Activated T-cell treated with anti-CD3 and anti-CD28 coated beads for 4 hours (primary cell): ENCODE results near the gene HAUS6.
"Not testable (repeated sequence)": the region's sequence is repeated elsewhere in the genome, so short reads cannot be mapped to it uniquely, and the experiment has no call there.

Experiments used
- DNase-seq: peaks from one replicate; pipeline ENCODE4 v3.0.0-alpha.2; 2020

Gene HAUS6, protein sequence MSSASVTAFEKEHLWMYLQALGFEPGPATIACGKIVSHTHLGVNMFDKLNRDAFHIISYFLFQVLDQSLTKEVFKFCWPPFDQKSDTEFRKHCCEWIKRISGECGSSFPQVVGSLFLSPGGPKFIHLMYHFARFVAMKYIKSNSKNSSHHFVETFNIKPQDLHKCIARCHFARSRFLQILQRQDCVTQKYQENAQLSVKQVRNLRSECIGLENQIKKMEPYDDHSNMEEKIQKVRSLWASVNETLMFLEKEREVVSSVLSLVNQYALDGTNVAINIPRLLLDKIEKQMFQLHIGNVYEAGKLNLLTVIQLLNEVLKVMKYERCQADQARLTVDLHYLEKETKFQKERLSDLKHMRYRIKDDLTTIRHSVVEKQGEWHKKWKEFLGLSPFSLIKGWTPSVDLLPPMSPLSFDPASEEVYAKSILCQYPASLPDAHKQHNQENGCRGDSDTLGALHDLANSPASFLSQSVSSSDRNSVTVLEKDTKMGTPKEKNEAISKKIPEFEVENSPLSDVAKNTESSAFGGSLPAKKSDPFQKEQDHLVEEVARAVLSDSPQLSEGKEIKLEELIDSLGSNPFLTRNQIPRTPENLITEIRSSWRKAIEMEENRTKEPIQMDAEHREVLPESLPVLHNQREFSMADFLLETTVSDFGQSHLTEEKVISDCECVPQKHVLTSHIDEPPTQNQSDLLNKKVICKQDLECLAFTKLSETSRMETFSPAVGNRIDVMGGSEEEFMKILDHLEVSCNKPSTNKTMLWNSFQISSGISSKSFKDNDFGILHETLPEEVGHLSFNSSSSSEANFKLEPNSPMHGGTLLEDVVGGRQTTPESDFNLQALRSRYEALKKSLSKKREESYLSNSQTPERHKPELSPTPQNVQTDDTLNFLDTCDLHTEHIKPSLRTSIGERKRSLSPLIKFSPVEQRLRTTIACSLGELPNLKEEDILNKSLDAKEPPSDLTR

DNA sequence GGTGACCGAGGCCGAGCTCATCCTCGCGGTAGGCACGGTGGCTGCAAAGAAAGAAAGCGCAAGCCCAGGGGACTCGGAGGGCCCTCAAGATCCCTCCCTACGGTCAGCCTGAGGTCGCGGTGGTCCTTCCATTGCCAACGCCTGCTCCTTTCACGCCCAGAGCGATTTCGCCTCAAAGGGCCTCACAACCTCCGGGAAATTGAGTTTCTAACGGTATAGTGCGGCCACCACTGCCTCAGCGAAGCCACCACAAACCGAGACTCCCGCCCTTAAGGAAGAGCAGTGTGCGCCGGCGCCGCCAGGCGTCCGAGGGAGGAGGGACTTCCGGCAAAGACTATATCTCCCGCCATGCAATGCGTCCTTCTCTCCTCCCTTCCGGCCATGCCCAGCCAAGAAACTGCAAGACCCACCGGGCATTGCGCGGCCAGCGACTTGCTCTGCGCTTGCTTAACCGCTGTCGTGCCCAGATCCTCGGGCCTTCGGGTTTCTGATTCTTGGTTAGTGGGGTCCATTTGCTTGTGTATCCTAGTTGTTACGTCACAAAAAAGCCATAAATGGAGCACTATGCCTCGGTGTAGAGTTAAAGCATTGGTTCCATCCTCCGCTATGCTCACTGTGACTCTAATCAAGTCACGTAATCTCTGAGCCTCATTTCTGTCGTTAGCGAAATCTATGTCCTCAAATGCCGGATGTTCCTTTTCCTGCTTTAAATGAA, at the start of gene HAUS6:
HAUS6 (minus strand) TSS at position 274 of the 715 bp plus-strand sequence; CDS start at position 21, 253 bp downstream.
- DNase-seq: peak; percentile 73

DNA sequence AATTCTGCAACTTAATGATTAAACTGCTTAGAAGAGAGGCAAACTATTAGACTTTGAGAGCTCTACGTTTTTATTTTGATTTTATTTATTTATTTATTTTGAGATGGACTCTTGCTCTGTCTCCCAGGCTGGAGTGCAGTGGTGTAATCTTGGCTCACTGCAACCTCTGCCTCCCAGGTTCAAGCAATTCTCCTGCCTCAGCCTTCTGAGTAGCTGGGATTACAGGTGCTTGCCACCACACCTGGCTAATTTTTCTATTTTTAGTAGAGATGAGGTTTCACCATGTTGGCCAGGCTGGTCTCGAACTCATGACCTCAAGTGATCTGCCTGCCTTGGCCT, 49.4 kb upstream of the HAUS6 start:
- DNase-seq: not testable (repeated sequence)

DNA sequence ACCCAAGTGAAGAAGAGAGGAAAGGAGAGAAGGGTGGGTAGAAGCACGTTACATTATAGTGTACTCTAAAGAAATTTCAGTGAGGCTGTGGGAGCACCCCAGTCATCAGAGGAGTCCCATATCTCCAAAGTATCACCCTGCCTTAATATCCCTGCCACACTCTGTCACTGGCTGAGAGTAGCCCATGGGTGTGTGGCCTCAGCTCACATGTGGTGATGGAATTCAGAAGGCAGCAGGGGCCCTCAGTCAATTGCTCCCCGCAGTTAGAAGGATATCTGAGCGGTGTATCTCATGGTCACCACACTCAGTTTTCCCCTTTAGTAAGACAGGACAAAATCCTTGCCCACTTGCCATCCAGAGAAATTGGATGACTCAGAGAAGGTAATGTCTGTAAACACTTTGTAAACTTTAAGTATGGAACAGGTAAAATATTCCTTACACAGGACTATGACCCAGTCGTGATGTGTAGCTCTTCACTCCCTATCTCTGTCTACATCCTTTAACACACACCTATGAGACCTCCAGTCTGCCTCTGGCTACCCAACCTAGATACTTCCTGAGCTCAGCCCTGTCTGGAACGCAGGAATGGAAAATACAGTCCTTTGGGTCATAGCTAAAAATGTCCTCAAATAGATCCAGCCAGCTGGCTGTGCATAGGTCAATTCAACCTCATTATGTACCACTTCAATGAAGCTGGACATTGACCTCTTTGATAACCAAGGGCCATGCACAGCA, 48.9 kb upstream of the HAUS6 start:
- DNase-seq: no peak

DNA sequence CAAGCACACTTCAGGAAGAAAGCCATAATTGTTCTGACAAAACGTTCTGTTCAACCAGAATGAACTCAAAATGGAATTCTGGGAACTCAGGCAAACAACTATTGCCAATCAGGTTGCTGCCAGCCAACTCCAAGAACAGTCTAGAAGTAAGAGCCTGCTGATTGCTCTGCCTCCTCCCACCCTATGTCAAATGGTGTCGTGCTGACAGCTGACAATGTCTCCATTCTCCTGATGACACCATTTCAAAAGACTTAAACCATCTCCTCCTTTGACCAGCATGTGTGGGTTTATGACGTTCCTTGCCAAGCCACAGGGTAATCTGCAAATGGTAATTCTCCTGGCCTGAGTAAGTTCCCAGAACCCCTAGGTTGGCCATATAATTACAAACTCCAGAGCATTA, 46.5 kb upstream of the HAUS6 start:
- no peak for DNase-seq

DNA sequence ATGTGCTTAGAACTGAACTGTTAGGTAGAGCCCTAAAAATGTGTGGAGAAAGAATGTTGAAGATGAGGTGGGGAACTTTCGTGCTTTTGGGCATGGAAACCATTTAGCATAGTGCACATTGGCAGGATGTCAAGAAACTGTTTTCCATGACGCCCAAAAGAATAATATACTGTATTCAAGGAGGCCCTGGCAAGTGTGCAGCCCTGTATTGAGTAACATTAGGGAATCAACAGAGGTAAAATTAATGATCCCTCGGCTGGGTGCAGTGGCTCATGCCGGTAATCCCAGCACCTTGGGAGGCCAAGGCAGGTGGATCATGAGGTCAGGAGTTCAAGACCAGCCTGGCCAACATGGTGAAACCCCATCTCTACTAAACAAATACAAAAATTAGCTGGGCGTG, 45.5 kb upstream of the HAUS6 start:
- no peak for DNase-seq

DNA sequence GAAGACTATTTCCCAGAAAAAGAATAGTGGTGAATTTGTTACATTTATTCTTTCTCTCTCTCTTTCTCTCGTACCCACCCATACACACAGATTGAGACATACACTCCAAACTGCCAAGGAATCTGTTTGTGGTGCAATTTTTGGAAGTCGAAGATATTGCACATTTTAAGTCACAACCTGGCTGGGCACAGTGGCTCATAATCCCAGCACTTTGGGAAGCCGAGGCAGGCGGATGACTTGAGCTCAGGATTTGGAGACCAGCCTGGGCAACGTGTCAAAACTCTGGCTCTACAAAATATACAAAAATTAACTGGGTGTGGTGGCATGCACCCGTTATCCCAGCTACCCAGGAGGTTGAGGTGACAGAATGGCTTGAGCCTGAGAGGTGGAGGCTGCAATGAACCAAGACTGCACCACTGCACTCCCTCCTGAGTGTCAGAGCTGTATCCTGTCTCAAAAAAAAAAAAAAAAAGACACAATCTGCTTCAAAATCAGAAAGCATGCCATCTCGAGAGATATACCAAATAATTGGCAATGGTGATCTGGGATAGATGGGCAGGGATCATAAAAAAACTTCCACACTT, 43.8 kb upstream of the HAUS6 start:
- DNase-seq: no peak

DNA sequence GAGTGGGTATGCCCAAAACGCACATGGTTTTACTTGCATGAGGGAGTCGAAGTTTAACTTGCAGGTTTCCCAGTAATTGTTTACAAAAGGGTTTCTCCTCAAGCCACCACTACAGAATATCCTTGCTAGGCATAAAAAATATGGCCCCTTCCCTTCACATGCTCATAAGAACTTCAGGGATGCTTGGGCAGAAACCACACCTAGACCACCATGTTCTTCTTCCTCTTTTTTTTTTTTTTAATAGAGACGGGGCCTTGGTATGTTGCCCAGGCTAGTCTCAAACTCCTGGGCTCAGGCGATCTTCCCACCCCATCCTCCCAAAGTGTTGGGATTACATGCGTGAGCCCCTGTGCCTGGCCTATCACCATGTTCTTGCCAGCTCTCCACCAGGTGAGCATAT, 43.2 kb upstream of the HAUS6 start:
- DNase-seq: no peak

DNA sequence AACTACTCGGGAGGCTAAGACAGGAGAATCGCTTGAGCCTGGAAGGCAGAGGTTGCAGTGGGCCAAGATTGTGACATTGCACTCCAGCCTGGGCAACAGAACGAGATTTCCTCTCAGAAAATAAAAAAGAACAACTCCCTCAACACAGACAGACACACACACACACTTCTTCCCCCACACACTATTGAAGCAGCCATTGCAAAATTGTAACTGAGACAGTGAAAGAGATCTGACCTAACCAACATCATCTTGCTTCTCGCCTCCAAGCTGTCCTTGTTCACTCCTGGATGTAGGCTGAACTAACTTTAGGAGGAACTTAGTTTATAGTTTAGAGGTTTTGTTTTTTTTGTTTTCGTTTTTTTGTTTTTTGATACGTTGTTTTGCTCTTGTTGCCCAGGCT, 37.6 kb upstream of the HAUS6 start:
- no peak for DNase-seq

DNA sequence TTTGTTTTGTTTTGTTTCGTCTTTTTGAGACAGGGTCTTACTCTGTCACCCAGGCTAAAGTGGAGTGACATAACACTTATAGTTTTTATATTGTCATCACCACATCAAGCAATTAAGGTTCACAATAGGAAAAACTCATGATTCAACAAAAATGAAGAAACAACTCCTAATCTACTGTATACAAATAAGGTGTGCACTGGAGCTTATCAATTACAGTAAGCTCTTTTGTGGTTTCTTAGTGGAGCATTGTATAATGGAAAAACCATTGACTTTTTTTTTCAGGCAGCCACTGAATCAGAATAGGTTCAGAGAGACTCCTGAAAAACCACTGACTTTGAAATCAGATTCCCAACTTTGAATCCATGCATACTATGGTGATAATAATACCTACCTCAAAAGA, 35.4 kb upstream of the HAUS6 start:
- no peak for DNase-seq

DNA sequence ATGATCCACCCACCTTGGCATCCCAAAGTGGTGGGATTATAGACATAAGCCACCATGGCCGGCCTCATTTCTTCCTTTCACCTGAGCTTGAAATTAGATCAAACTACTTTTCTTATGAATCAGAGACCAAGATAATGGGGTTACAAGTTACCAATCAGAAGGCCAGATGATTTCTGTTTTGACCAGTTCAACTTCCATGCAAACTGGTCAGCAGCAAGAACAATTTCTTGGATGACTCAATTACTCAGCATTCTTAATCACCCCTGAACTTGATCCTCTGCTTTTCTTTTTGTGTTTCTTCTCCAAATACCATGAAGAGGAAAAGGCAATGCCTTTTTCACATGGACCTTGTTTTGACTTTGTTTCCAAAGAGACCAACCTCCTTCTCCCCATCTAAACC, 34.6 kb upstream of the HAUS6 start:
- DNase-seq: no peak

DNA sequence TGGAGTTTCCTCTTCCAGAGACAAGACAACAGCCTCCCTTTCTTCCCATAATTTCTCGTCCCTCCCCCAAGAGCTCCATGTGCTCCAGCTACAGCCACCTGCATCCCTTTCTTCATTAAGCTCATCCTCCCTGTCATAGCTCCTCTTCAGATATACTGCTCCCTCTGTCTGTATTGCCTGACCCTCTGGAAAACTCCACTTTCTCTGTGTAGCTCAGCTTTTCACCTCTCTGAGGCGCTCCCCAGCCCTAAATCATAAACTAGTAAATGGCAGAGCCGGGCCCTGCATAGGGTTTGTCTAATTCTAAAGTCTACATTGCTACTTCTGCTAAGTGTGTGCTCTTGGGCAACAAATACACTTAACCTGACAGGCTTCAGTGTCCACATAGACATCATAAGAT, 33.4 kb upstream of the HAUS6 start:
- no peak for DNase-seq

DNA sequence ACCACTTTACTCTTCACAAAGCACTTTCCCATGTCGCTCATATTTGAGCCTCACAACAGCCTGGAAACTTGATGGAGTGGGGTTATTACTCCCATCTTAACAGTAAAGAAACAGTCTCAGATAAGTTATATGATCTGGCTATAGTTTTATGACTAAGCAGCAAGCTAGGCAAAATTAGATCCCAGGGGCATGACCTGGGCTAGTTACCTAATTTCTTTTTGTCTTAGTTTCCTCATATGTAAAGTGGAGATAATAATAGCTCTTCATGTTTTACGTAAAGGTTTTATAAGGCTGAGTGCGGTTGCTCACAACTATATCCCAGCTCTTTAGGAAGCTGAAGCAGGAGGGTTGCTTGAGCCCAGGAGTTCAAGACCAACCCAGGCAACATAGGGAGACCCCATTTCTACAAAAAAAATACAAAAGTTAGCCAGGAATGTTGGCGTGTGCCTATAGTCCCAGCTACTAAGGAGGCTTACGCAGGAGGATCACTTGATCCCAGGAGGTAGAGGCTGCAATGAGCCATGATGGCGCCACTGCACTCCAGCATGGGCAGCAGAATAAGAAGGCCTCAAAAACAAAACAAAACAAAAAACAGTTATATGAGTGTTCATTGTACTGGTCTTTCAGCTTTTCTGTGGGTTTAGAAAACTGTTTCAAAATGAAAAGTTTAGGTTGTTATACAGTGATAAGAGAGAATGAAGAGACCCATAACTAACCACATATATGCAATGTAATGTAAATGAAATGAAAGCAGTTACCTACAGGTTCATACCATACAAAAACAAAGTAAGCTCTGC, 31.0 kb upstream of the HAUS6 start:
- no peak for DNase-seq

DNA sequence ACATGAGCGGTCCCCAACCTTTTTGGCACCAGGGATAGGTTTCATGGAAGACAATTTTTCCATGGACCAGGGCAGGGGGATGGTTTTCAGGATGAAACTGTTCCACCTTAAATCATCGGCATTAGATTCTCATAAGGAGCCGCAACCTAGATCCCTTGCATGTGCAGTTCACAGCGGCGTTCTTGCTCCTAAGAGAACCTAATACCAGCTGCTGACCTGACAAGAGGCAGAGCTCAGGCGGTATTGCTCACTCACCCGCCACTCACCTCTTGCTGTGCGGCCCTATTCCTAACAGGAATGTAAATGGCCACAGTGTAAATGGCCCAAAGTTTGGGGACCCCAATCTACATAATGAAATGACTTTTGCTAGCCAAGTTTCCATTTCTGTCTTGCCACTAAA, 27.7 kb upstream of the HAUS6 start:
- DNase-seq: no peak

DNA sequence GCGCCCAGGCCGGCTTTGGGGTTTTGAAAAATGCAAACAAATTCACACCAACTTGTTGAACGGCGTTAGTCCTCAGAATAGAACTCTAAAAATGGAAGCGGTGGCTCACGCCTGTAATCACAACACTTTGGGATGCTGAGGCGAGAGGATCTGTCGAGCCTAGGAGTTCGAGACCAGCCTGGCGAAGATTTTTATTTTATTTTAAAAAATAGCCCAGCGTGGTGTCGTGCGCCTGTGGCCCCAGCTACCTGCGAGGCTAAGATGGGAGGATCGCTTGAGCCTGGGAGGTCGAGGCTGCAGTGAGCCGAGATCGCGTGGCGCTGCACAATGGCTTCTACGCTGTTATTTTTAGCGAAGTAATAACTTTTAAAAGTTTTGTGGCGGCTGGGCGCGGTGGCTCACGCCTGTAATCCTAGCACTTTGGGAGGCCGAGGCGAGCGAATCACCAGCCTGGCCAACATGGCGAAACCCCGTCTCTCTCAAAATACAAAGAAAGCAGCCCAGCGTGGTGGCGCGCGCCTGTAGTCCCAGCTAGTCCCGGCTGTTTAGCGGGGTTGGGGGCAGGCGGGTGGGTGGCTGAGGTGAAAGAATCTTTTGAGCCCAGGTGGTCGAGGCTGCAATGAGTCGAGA, 25.3 kb upstream of the HAUS6 start:
- DNase-seq: no peak

DNA sequence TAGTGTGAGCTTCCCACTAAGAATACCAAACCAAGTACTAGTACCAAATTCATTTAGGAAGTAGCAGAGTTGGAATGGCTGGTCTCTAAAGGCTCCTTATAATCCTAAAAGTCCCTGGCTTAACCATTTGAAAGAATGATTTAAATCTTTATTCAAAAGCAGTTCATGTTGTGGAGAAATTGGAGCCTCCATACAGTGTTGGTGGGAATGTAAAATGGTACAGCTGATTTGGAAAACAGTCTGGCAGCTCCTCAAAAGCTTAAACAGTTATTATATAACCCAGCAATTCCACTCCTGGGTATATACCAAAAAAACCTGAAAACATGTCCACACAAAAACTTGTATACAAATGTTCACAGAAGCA, 21.7 kb upstream of the HAUS6 start:
- DNase-seq: no peak

DNA sequence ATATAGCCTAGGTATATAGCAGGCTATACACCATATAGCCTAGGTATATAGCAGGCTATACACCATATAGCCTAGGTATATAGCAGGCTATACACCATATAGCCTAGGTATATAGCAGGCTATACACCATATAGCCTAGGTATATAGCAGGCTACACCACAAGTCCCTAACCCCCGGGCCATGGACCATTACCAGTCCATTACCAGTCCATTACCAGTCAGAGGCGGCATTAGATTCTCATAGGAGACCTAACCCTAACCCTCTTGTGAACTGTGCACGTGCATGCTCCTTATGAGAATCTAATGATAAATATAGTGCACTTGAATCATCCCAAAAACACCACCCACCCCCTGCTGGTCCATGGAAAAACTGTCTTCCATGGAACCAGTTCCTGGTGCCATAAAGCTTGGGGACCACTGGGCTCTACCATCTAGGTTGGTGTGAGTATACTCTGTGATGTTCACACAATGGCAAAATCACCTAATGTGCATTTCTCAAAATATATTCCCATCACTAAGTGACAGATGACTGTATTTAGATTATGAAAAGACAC, 19.9 kb upstream of the HAUS6 start:
- DNase-seq: no peak

DNA sequence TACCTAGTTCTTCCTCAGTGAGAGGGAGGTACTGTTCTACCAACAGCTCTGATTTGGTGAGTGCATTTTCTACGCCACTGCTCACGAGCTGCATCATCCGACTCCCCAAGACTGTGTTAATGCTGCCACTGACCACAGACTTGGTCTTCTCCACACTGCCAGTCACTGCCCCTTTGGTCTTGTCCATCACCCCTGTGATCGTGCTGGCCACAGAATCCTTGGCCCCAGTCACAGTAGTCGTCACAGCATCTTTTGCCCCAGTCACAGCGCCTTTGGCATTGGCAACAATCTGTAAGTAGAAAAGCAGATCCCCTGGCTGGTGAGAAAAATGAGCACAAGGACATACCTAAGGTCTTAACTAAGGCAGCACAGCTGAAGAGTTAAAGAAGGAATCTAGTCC, 18.2 kb upstream of the HAUS6 start:
- no peak for DNase-seq

DNA sequence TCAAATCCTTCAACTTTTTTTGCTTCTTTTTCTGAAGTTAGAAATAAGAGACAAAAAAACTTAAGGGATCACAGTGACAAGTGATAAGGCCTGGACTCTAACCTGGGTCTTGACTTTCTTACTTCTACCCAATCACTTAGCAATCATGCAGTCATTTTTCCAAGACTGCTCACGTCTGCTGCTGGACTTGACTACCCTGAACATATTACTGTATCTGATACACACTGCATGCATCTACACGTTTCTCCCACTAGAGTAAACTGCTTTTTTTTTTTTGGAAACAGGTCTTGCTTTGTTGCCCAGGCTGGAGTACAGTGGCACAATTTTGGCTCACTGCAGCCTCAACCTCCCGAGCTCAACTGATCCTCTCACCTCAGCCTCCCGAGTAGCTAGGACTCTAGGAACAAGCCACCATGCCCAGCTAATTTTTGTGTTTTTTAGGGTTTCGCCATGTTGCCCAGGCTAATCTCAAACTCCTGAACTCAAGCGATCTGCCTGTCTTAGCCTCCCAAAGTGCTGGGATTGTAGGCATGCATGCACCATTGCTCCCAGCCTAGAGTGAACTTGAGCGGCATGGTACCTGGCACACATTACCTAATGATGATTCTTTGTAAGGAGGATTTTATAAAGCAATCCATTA, 17.2 kb upstream of the HAUS6 start:
- DNase-seq: no peak

DNA sequence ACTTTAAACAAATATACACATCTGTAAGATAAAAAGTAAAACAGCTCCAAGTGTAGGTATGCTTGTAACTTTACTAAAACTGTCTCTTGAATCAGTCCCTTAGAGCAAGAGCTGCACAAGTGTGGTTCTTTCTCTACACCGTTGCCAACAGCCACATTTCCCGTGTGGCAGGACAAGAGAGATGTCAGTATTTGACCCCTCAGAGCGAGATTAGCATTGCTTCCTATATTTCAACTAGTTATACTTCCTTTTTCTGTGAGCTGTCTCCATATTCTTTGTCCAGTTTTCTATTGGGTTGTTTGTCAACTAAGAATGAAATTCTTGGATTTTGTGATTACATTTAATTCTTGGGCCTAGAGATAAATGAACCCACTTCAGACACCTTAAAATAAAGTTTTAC, 16.5 kb upstream of the HAUS6 start:
- DNase-seq: no peak

DNA sequence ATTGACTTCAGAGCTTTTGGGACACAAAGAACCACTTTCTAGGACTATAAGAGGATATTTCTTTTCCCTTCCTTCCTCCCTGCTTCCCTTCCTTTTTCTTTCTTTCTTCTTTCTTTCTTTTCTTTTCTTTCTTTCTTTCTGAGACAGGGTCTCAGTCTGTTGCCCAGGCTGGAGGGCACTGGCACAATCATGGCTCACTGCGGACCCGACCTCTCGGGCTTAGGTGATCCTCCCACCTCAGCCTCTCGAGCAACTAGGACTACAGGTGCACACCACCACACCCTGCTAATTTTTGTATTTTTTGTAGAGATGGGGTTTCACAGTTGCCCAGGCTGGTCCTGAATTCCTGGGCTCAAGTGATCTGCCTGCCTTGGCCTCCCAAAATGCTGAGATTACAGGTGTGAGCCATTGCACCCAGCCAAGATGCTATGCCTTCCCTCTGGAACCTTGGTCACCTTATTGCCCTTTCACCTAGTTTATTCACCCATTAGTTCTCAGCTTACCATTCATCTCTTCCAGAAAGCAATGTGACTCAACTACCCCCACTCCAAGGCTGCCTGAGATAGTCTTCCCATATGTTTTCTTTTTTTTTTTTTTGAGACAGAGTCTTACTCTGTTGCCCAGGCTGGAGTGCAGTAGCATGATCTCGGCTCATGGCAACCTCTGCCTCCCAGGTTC, 14.5 kb upstream of the HAUS6 start:
- DNase-seq: no peak
